Activated naive CD4-positive, alpha-beta T cell treated with anti-CD3 and anti-CD28 coated beads, Interleukin-2, amount 50 U/mL, for 24 hours (primary cell): ENCODE results near the gene MYLK3.
"Not testable (repeated sequence)": the region's sequence is repeated elsewhere in the genome, so short reads cannot be mapped to it uniquely, and the experiment has no call there.

ENCODE experiments used
- H3K27ac Mint-ChIP-seq: one replicate; pipeline ENCODE4 v1.8.0; 2021; ENCODE audit warnings: mild to moderate bottlenecking, mixed read lengths
- H3K27me3 Mint-ChIP-seq: one replicate; pipeline ENCODE4 v1.8.0; 2021; ENCODE audit warnings: mixed read lengths
- H3K36me3 Mint-ChIP-seq: one replicate; pipeline ENCODE4 v1.8.0; 2021; ENCODE audit warnings: mixed read lengths
- H3K4me1 Mint-ChIP-seq: one replicate; pipeline ENCODE4 v1.8.0; 2021; ENCODE audit warnings: mixed read lengths
- H3K4me3 Mint-ChIP-seq: one replicate; pipeline ENCODE4 v1.8.0; 2021; ENCODE audit warnings: mild to moderate bottlenecking, mixed read lengths
- H3K9me3 Mint-ChIP-seq: one replicate; pipeline ENCODE4 v1.8.0; 2021; ENCODE audit warnings: mixed read lengths

MYLK3 gene

GRCh38 chr16:46747777-46748651 is at the start of gene MYLK3:
Gene MYLK3 (minus strand): TSS chr16:46748344. CDS start chr16:46748193, 151 bp downstream.
- H3K4me3 Mint-ChIP-seq = no peak within 1 kb of the TSS
- H3K36me3 Mint-ChIP-seq = no peaks in the 10 kb centered on the region
- H3K27me3 Mint-ChIP-seq = no peaks in the 10 kb centered on the region
- H3K9me3 Mint-ChIP-seq = no peaks in the 10 kb centered on the region
- no peak within 1 kb of the TSS for H3K27ac Mint-ChIP-seq
- peaks cover 6% of the 10 kb centered on the region for H3K4me1 Mint-ChIP-seq

GRCh38 chr16:46797501-46797900 is 49.4 kb upstream of the MYLK3 start:
- H3K27me3 Mint-ChIP-seq = no peaks in the 10 kb centered on the region
- peaks cover 20% of the 10 kb centered on the region for H3K9me3 Mint-ChIP-seq
- H3K4me3 Mint-ChIP-seq = no peak overlapping the region
- peaks cover 5% of the 10 kb centered on the region for H3K4me1 Mint-ChIP-seq
- no peak overlapping the region for H3K27ac Mint-ChIP-seq
- peaks cover 24% of the 10 kb centered on the region for H3K36me3 Mint-ChIP-seq

- Mint-ChIP-seq H3K4me3 (no peak overlapping the region), H3K27me3 (no peaks in the 10 kb centered on the region), H3K9me3 (peaks cover 20% of the 10 kb centered on the region), H3K36me3 (peaks cover 26% of the 10 kb centered on the region), H3K4me1 (peaks cover 4% of the 10 kb centered on the region), H3K27ac (no peak overlapping the region)
These were observed 48.7 kb upstream of the MYLK3 start for GRCh38 chr16:46796764-46797269.

- Mint-ChIP-seq H3K27me3 (no peaks in the 10 kb centered on the region), H3K36me3 (peaks cover 26% of the 10 kb centered on the region), H3K4me3 (no peak overlapping the region), H3K27ac (no peak overlapping the region), H3K4me1 (peaks cover 18% of the 10 kb centered on the region), H3K9me3 (peaks cover 20% of the 10 kb centered on the region)
These were observed 45.7 kb upstream of the MYLK3 start for GRCh38 chr16:46793841-46794240.

- peaks cover 19% of the 10 kb centered on the region for H3K9me3 Mint-ChIP-seq
- peak overlapping the region; percentile 83 for H3K4me3 Mint-ChIP-seq
- H3K27ac Mint-ChIP-seq = no peak overlapping the region
- H3K4me1 Mint-ChIP-seq = peaks cover 23% of the 10 kb centered on the region
- H3K27me3 Mint-ChIP-seq = no peaks in the 10 kb centered on the region
- H3K36me3 Mint-ChIP-seq = peaks cover 22% of the 10 kb centered on the region
These were observed 42.6 kb upstream of the MYLK3 start for GRCh38 chr16:46790599-46791270.

GRCh38 chr16:46789499-46790414 is 41.6 kb upstream of the MYLK3 start:
- H3K9me3 Mint-ChIP-seq = peaks cover 15% of the 10 kb centered on the region
- H3K36me3 Mint-ChIP-seq = peaks cover 12% of the 10 kb centered on the region
- H3K4me1 Mint-ChIP-seq = peaks cover 23% of the 10 kb centered on the region
- H3K27ac Mint-ChIP-seq = peak overlapping the region; percentile 82
- no peaks in the 10 kb centered on the region for H3K27me3 Mint-ChIP-seq
- peak overlapping the region; percentile 83 for H3K4me3 Mint-ChIP-seq

- H3K27me3 Mint-ChIP-seq = no peaks in the 10 kb centered on the region
- H3K4me1 Mint-ChIP-seq = peaks cover 23% of the 10 kb centered on the region
- peaks cover 10% of the 10 kb centered on the region for H3K9me3 Mint-ChIP-seq
- H3K27ac Mint-ChIP-seq = peak overlapping the region; percentile 52
- peak overlapping the region; percentile 53 for H3K4me3 Mint-ChIP-seq
- H3K36me3 Mint-ChIP-seq = peaks cover 9% of the 10 kb centered on the region
These were observed 40.8 kb upstream of the MYLK3 start for GRCh38 chr16:46788891-46789474.

GRCh38 chr16:46787909-46788308 is 39.8 kb upstream of the MYLK3 start:
- H3K4me1 Mint-ChIP-seq = peaks cover 23% of the 10 kb centered on the region
- no peak overlapping the region for H3K4me3 Mint-ChIP-seq
- H3K27me3 Mint-ChIP-seq = no peaks in the 10 kb centered on the region
- H3K9me3 Mint-ChIP-seq = peaks cover 10% of the 10 kb centered on the region
- H3K27ac Mint-ChIP-seq = no peak overlapping the region
- peaks cover 6% of the 10 kb centered on the region for H3K36me3 Mint-ChIP-seq

- H3K9me3 Mint-ChIP-seq = peaks cover 10% of the 10 kb centered on the region
These were observed 37.1 kb upstream of the MYLK3 start for GRCh38 chr16:46785076-46785845.

GRCh38 chr16:46784569-46784968 is 36.4 kb upstream of the MYLK3 start:
- not testable (repeated sequence) for H3K9me3 Mint-ChIP-seq, H3K36me3 Mint-ChIP-seq, H3K27me3 Mint-ChIP-seq, H3K4me3 Mint-ChIP-seq, H3K27ac Mint-ChIP-seq
- H3K4me1 Mint-ChIP-seq = peaks cover 12% of the 10 kb centered on the region

More at GRCh38 chr16:46785076-46785845, 37.1 kb upstream of the MYLK3 start:
- H3K4me1 Mint-ChIP-seq = peaks cover 17% of the 10 kb centered on the region
- no peaks in the 10 kb centered on the region for H3K27me3 Mint-ChIP-seq
- peaks cover 4% of the 10 kb centered on the region for H3K36me3 Mint-ChIP-seq
- no peak overlapping the region for H3K27ac Mint-ChIP-seq
- H3K4me3 Mint-ChIP-seq = no peak overlapping the region

- H3K36me3 Mint-ChIP-seq = peaks cover 4% of the 10 kb centered on the region
- no peak overlapping the region for H3K4me3 Mint-ChIP-seq
- peaks cover 10% of the 10 kb centered on the region for H3K9me3 Mint-ChIP-seq
- peaks cover 5% of the 10 kb centered on the region for H3K4me1 Mint-ChIP-seq
- no peaks in the 10 kb centered on the region for H3K27me3 Mint-ChIP-seq
- no peak overlapping the region for H3K27ac Mint-ChIP-seq
These were observed 35.7 kb upstream of the MYLK3 start for GRCh38 chr16:46783800-46784199.

- H3K27me3 Mint-ChIP-seq = no peaks in the 10 kb centered on the region
- H3K4me3 Mint-ChIP-seq = no peak overlapping the region
- peaks cover 10% of the 10 kb centered on the region for H3K9me3 Mint-ChIP-seq
- no peak overlapping the region for H3K27ac Mint-ChIP-seq
- H3K36me3 Mint-ChIP-seq = peaks cover 4% of the 10 kb centered on the region
- H3K4me1 Mint-ChIP-seq = no peaks in the 10 kb centered on the region
These were observed 34.2 kb upstream of the MYLK3 start for GRCh38 chr16:46782320-46782719.

- Mint-ChIP-seq H3K27ac (no peak overlapping the region), H3K4me1 (no peaks in the 10 kb centered on the region), H3K9me3 (no peaks in the 10 kb centered on the region), H3K4me3 (no peak overlapping the region), H3K36me3 (no peaks in the 10 kb centered on the region), H3K27me3 (no peaks in the 10 kb centered on the region)
These were observed 29.7 kb upstream of the MYLK3 start for GRCh38 chr16:46777804-46778203.

GRCh38 chr16:46775214-46775613 is 27.1 kb upstream of the MYLK3 start:
- Mint-ChIP-seq H3K27ac (no peak overlapping the region), H3K4me1 (no peaks in the 10 kb centered on the region), H3K4me3 (no peak overlapping the region), H3K27me3 (no peaks in the 10 kb centered on the region), H3K36me3 (no peaks in the 10 kb centered on the region), H3K9me3 (no peaks in the 10 kb centered on the region)
